Epithelial cell of esophagus (primary cell): ENCODE measurements around the gene SLC17A8.

ENCODE experiments used
- DNase-seq: peaks from one replicate; pipeline ENCODE4 v3.0.0; 2010; ENCODE audit warnings: low read depth
- H3K4me3 ChIP-seq: 2 replicates; pipeline ENCODE4 v1.5.1; 2011; ENCODE audit warnings: mild to moderate bottlenecking, low read length, control low read depth
- TF ChIP-seq, protein P1 (sequence below): IDR thresholded peaks from 2 replicates; pipeline ENCODE4 v1.5.1; 2011; ENCODE audit warnings: low read depth, mild to moderate bottlenecking, low read length, control low read depth, inconsistent platforms; ENCODE audit not compliant: insufficient read depth; ENCODE audit errors: missing control alignments

Gene SLC17A8

DNA sequence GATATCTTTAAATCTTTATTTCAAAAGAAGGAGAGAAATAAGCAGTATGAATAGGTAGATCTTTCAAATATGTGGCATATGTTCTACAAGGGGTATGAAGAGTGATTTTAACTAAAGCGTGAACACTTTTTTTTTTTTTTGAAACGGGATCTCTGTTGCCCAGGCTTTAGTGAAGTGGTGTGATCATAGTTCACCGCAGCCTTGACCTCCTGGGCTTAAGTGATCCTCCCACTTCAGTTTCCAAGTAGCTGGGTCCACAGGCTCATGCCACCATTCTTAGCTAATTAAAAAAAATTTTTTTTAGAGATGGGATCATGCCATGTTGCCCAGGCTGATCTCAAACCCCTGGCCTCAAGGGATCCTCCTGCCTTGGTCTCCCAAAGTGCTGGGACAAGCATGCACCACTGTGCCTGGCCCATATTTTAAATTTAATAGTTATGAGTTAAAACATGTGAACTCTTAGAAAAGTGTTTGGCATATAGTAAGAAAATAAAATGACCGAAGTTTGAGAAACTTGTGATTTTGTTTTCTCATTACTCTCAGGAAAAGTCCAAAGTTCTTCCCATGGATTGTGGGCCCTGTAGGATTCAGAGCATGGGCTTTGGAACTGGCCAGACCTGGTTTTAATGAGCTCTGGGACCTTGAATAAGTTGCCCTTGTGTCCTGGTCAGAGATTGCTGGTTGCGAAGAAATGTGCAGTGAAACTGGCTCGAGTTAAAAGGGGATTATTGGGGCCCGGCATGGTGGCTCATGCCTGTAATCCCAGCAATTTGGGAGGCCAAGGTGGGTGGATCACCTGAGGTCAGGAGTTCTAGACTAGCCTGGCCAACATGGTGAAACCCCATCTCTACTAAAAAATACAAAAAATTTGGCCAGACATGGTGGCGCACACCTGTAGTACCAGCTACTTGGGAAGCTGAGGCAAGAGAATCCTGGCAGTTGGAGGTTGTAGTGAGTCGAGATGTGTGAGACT lies 27.0 kb downstream of the SLC17A8 start:
- DNase-seq, result no peak
- H3K4me3 ChIP-seq, result no peak overlapping the region
- TF ChIP-seq, protein P1, sequence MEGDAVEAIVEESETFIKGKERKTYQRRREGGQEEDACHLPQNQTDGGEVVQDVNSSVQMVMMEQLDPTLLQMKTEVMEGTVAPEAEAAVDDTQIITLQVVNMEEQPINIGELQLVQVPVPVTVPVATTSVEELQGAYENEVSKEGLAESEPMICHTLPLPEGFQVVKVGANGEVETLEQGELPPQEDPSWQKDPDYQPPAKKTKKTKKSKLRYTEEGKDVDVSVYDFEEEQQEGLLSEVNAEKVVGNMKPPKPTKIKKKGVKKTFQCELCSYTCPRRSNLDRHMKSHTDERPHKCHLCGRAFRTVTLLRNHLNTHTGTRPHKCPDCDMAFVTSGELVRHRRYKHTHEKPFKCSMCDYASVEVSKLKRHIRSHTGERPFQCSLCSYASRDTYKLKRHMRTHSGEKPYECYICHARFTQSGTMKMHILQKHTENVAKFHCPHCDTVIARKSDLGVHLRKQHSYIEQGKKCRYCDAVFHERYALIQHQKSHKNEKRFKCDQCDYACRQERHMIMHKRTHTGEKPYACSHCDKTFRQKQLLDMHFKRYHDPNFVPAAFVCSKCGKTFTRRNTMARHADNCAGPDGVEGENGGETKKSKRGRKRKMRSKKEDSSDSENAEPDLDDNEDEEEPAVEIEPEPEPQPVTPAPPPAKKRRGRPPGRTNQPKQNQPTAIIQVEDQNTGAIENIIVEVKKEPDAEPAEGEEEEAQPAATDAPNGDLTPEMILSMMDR, result no peak

DNA sequence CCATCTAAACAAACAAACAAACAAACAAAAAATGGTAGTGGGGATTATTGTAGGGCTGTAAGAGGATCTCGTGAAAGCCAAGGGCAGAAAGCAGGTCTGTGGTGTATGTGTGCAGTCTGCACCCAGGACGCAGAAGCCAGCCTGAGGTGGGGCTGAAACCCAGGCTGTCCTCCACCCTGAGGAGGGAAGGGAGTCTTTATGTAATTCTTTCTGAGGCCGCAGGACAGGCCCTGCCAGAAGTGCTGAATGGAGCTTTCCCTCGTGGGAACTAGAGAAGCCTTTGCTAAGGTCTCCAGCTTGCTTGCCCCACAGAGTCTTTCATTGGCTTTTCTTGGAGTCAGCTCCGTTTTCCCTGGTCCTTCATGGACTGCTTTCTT lies 27.7 kb downstream of the SLC17A8 start:
- no peak for DNase-seq
- no peak overlapping the region for H3K4me3 ChIP-seq
- TF ChIP-seq, protein P1, result no peak

DNA sequence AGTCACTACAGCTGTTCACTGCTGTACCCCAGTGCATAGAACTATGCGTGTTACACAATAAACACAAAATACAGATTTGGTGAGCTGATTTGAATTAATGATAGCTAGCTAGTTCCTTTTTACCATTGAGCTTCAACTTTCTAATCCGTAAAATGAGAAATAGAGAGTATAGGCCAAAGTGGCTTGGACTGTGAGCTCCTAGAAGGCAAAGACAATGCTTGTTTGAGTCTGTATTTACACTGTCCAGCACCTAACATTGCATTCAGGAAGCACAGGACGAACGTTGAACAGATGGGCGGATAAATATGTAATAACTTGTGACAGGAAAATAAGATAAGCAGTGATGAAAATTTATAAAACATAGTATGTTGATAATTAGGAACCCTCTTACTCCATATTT lies 31.5 kb downstream of the SLC17A8 start:
- H3K4me3 ChIP-seq, result no peak overlapping the region
- TF ChIP-seq, protein P1, result no peak
- DNase-seq, result no peak

DNA sequence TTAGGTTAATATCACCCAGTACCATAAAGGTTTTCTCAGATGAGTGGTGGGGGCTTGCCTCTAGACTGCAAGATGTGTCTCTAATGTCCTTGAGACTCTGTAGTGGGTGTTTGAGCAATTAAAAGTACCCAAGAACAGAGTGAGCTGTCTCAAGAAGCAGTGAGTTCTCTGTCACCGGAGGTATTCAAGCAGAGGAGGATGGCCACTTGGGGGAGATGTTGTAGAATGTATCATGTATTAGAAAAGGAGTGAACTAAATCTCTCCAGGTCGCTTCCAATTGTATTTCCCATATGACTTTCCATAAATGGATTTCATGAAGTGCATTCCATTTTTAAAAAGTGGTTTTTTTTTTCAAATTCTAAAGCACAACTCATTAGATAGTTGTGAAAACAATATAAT lies 35.0 kb downstream of the SLC17A8 start:
- DNase-seq, result no peak
- no peak overlapping the region for H3K4me3 ChIP-seq
- TF ChIP-seq, protein P1, result no peak

DNA sequence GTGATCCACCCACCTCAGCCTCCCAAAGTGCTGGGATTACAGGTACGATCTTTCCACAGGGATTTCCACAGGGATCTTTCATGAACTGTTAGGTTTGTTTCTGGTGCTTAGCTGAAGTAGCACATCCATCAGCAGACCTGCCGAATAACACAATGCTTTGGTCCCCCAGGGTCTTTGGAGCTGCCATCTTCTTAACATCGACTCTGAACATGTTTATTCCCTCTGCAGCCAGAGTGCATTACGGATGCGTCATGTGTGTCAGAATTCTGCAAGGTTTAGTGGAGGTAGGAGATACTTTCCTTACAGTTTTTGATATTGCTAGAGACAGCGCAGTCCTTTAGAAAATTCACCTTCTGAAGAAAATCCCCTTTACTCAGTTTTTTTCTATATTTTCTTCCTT lies 36.3 kb downstream of the SLC17A8 start:
- no peak for DNase-seq
- TF ChIP-seq, protein P1, result no peak
- no peak overlapping the region for H3K4me3 ChIP-seq

DNA sequence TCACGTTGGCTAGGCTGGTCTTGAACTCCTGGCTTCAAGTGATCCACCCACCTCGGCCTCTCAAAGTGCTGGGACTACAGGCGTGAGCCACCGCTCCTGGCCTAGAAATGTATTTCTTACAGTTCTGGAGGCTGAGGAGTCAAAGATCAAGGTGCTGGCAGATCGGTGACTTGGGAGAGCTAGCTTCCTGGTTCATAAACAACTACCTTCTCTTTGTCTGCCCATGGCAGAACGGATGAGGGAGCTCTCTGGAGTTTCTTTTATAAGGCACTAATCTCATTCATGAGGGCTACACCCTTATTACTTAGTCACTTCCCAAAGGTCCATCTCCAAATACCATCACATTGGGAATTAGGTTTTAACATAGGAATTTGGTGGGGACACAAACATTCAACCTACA lies 38.9 kb downstream of the SLC17A8 start:
- TF ChIP-seq, protein P1, result no peak
- DNase-seq, result no peak
- no peak overlapping the region for H3K4me3 ChIP-seq

DNA sequence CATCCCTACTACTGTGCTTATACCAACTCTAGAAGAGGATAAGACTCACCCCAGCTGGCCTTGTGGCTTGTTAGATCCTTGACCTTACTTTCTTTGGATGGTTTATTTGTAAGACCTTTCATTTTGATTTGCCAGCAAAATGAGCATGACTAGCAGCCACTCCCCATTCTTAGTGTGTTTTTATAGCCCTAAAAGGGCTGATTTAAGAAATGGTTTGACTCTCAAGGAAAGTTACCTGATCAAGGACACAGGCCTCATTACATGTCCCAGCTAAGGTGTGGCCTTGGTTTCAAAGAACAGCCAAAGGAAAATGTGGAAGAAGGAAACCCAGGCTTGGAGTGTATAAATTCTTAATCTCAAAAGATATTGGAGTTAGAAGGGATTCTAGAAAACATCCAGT lies 41.4 kb downstream of the SLC17A8 start:
- H3K4me3 ChIP-seq, result no peak overlapping the region
- no peak for DNase-seq
- TF ChIP-seq, protein P1, result no peak
